ENCODE results near the gene NAT14.
A peak's percentile ranks its signal among the peaks of the same experiment; 100 is the strongest.

- no peak for TF ChIP-seq EZH2 (IDR thresholded peaks at IDR 0.05; ENCODE audit: borderline replicate concordance, low read depth, low read length, severe bottlenecking)
- no peak for TF ChIP-seq POLR2AphosphoS5 (IDR thresholded peaks at IDR 0.05; ENCODE audit: insufficient read depth, low read depth, low read length)
- TF ChIP-seq, protein P1, sequence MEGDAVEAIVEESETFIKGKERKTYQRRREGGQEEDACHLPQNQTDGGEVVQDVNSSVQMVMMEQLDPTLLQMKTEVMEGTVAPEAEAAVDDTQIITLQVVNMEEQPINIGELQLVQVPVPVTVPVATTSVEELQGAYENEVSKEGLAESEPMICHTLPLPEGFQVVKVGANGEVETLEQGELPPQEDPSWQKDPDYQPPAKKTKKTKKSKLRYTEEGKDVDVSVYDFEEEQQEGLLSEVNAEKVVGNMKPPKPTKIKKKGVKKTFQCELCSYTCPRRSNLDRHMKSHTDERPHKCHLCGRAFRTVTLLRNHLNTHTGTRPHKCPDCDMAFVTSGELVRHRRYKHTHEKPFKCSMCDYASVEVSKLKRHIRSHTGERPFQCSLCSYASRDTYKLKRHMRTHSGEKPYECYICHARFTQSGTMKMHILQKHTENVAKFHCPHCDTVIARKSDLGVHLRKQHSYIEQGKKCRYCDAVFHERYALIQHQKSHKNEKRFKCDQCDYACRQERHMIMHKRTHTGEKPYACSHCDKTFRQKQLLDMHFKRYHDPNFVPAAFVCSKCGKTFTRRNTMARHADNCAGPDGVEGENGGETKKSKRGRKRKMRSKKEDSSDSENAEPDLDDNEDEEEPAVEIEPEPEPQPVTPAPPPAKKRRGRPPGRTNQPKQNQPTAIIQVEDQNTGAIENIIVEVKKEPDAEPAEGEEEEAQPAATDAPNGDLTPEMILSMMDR (IDR thresholded peaks at IDR 0.05; ENCODE audit: extremely low read depth in 1 of 2, insufficient read depth in 1 of 2, low read depth in 1 of 2, low read length in 2 of 2): peak in 1 of 2 donors; percentile 1
- peak; percentile 77 for TF ChIP-seq POLR2A (IDR thresholded peaks at IDR 0.05; ENCODE audit: low read depth, low read length)
- TF ChIP-seq, protein P2, sequence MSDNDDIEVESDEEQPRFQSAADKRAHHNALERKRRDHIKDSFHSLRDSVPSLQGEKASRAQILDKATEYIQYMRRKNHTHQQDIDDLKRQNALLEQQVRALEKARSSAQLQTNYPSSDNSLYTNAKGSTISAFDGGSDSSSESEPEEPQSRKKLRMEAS (IDR thresholded peaks at IDR 0.05; ENCODE audit: insufficient read depth, insufficient read length): no peak
- no peak for TF ChIP-seq GATA2 (IDR thresholded peaks at IDR 0.05; ENCODE audit: insufficient read depth, insufficient read length, low read depth, low read length)
Measured at GRCh38 chr19:55461974-55462626, 22.9 kb upstream of the NAT14 start.
